ENCODE results near the gene GOLPH3. TPM values are rescaled to one million over a fixed set of nuclear protein-coding genes. Genes with fewer than 3 reads are reported as not detected.

The GOLPH3 gene
- total and polyA plus RNA-seq, 4 donors, result 64.1 to 116 (median 68.5) TPM

DNA sequence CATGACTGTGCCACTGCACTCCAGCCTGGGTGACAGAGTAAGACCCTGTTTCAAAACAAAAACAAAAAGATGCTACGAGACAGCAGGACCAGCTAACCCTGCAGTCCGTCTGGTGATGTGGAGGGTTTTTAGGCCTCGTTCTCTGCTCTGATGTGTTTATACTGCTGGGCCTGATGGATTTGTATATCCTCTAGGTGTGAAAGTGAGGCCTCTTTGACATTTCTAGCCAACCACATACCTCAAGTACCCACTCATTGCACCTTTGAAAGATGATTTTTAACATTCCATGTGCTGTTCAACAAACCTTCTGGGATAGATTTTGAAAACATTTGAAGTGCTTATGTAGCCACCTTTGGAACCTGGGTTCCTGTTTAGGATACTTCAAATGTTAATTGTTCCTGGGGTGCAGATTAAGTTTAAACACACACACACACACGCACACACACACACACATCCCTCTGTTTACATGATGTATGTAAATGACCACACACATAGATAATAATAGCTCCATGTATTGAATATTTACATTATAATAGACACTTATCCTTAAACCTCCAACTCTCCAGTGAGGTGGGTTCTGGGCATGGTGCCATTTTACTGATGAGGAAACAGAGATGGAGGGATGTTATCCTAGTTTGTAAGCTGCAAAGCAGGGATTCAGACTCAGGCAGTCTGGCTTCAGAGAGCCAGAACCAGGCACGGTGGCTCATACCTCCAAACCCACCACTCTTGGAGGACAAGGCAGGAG lies 48.8 kb upstream of the GOLPH3 start:
- no peak for DNase-seq (ENCODE audit: low spot score)
- TF ChIP-seq NR2F2 (IDR thresholded peaks at IDR 0.05), result no peak
- TF ChIP-seq, protein P1, sequence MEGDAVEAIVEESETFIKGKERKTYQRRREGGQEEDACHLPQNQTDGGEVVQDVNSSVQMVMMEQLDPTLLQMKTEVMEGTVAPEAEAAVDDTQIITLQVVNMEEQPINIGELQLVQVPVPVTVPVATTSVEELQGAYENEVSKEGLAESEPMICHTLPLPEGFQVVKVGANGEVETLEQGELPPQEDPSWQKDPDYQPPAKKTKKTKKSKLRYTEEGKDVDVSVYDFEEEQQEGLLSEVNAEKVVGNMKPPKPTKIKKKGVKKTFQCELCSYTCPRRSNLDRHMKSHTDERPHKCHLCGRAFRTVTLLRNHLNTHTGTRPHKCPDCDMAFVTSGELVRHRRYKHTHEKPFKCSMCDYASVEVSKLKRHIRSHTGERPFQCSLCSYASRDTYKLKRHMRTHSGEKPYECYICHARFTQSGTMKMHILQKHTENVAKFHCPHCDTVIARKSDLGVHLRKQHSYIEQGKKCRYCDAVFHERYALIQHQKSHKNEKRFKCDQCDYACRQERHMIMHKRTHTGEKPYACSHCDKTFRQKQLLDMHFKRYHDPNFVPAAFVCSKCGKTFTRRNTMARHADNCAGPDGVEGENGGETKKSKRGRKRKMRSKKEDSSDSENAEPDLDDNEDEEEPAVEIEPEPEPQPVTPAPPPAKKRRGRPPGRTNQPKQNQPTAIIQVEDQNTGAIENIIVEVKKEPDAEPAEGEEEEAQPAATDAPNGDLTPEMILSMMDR (IDR thresholded peaks at IDR 0.05; ENCODE audit: low read depth, low read length, missing input control), result no peak
- TF ChIP-seq, protein P2, sequence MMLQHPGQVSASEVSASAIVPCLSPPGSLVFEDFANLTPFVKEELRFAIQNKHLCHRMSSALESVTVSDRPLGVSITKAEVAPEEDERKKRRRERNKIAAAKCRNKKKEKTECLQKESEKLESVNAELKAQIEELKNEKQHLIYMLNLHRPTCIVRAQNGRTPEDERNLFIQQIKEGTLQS (IDR thresholded peaks at IDR 0.05), result no peak
- TF ChIP-seq HNF4G (IDR thresholded peaks at IDR 0.05), result no peak
- TF ChIP-seq, protein P3, sequence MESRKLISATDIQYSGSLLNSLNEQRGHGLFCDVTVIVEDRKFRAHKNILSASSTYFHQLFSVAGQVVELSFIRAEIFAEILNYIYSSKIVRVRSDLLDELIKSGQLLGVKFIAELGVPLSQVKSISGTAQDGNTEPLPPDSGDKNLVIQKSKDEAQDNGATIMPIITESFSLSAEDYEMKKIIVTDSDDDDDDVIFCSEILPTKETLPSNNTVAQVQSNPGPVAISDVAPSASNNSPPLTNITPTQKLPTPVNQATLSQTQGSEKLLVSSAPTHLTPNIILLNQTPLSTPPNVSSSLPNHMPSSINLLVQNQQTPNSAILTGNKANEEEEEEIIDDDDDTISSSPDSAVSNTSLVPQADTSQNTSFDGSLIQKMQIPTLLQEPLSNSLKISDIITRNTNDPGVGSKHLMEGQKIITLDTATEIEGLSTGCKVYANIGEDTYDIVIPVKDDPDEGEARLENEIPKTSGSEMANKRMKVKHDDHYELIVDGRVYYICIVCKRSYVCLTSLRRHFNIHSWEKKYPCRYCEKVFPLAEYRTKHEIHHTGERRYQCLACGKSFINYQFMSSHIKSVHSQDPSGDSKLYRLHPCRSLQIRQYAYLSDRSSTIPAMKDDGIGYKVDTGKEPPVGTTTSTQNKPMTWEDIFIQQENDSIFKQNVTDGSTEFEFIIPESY (IDR thresholded peaks at IDR 0.05), result no peak
- no peak for TF ChIP-seq FOXA1 (IDR thresholded peaks at IDR 0.05)
- TF ChIP-seq RAD21 (IDR thresholded peaks at IDR 0.05), result no peak
- TF ChIP-seq TAF1 (conservative IDR thresholded peaks at IDR 0.05), result no peak
- no peak for TF ChIP-seq JUND (IDR thresholded peaks at IDR 0.05)
- TF ChIP-seq GABPA (IDR thresholded peaks at IDR 0.05 in 1 of 2, conservative IDR thresholded peaks at IDR 0.05 in 1 of 2), result no peak
- TF ChIP-seq, protein P4, sequence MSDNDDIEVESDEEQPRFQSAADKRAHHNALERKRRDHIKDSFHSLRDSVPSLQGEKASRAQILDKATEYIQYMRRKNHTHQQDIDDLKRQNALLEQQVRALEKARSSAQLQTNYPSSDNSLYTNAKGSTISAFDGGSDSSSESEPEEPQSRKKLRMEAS (IDR thresholded peaks at IDR 0.05), result no peak
- TF ChIP-seq RXRA (IDR thresholded peaks at IDR 0.05), result no peak
- TF ChIP-seq, protein P5, sequence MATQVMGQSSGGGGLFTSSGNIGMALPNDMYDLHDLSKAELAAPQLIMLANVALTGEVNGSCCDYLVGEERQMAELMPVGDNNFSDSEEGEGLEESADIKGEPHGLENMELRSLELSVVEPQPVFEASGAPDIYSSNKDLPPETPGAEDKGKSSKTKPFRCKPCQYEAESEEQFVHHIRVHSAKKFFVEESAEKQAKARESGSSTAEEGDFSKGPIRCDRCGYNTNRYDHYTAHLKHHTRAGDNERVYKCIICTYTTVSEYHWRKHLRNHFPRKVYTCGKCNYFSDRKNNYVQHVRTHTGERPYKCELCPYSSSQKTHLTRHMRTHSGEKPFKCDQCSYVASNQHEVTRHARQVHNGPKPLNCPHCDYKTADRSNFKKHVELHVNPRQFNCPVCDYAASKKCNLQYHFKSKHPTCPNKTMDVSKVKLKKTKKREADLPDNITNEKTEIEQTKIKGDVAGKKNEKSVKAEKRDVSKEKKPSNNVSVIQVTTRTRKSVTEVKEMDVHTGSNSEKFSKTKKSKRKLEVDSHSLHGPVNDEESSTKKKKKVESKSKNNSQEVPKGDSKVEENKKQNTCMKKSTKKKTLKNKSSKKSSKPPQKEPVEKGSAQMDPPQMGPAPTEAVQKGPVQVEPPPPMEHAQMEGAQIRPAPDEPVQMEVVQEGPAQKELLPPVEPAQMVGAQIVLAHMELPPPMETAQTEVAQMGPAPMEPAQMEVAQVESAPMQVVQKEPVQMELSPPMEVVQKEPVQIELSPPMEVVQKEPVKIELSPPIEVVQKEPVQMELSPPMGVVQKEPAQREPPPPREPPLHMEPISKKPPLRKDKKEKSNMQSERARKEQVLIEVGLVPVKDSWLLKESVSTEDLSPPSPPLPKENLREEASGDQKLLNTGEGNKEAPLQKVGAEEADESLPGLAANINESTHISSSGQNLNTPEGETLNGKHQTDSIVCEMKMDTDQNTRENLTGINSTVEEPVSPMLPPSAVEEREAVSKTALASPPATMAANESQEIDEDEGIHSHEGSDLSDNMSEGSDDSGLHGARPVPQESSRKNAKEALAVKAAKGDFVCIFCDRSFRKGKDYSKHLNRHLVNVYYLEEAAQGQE (IDR thresholded peaks at IDR 0.05), result no peak
- no peak for TF ChIP-seq SP1 (IDR thresholded peaks at IDR 0.05)
- no peak for TF ChIP-seq YY1 (IDR thresholded peaks at IDR 0.05)
- TF ChIP-seq HNF4A (conservative IDR thresholded peaks at IDR 0.05), result no peak
- no peak for TF ChIP-seq EGR1 (IDR thresholded peaks at IDR 0.05; ENCODE audit: low read depth in 2 of 2)
- TF ChIP-seq FOXA2 (IDR thresholded peaks at IDR 0.05), result no peak
- peaks cover 0 to 10% (median 5%) of the 10 kb centered on the region in 4 donors for H3K4me1 ChIP-seq (ENCODE audit: control insufficient read depth in 4 of 4, insufficient read depth in 4 of 4, low read length in 3 of 4)
- WGBS, result 96% methylated on average over 5 of the region's 5 CpGs
- no peaks in the 10 kb centered on the region for H3K27me3 ChIP-seq (ENCODE audit: control insufficient read depth in 4 of 4, insufficient read depth in 4 of 4, low read length in 3 of 4)
- no peak overlapping the region for H3K9ac ChIP-seq (ENCODE audit: low read depth in 1 of 2, low read length in 2 of 2)
- no peak overlapping the region for H3K27ac ChIP-seq (ENCODE audit: low read depth in 1 of 2, low read length in 2 of 2)
- H3K4me3 ChIP-seq (ENCODE audit: low read depth in 1 of 3, low read length in 3 of 3), result no peak overlapping the region
- H3K9me3 ChIP-seq (ENCODE audit: control insufficient read depth in 4 of 4, low read length in 3 of 4), result no peaks in the 10 kb centered on the region
- H3K36me3 ChIP-seq (ENCODE audit: control insufficient read depth in 4 of 4, insufficient read depth in 3 of 4, low read depth in 1 of 4, low read length in 3 of 4), result no peaks in the 10 kb centered on the region
